ENCODE data around the gene USF1.

USF1 gene, protein sequence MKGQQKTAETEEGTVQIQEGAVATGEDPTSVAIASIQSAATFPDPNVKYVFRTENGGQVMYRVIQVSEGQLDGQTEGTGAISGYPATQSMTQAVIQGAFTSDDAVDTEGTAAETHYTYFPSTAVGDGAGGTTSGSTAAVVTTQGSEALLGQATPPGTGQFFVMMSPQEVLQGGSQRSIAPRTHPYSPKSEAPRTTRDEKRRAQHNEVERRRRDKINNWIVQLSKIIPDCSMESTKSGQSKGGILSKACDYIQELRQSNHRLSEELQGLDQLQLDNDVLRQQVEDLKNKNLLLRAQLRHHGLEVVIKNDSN

DNA sequence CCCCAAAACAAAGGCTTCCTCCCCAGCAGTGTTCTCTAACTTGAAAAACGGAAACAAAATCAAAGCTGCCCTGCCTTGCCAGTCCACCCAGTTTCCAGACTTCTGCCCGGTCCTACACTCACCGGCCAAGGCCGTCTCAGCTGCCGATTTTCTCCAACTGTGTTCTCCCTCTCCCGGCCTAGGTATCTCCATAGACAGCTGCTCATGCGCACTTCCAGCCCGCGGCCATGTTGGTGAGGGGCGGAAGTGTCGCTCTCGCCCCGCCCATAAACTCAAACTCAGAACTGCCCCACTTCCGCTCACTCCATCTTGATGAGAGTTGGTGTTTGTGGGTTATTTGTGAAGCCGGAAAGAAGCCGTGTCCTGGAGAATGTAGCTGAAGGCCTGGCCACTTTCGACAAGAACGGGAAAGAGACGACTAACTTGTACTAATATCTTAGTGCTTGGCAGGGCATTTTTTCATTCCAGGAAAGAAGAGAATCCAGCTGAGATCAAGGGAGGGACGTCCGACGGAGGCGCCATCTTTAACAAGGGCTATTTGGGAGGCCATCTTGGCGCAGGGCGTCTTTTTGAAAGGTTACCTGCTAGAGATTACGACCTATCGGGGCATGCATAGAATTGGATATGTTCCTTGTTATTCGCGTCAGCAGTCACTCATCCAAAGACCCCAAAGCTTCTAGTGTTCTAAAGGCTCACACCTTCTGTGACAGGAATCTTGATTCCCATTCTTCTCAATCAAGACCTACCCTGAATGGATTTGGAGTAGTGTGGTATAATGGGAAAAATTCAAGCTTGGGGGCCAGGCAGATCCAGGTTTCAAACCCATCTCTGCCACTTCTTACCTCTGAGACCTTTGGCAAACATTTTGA, at the start of gene USF1:
Gene USF1 (minus strand): TSS at position 242 of the 869 bp plus-strand sequence. CDS start 2,702 bp downstream, outside the sequence.
- peak; percentile 96 for DNase-seq

DNA sequence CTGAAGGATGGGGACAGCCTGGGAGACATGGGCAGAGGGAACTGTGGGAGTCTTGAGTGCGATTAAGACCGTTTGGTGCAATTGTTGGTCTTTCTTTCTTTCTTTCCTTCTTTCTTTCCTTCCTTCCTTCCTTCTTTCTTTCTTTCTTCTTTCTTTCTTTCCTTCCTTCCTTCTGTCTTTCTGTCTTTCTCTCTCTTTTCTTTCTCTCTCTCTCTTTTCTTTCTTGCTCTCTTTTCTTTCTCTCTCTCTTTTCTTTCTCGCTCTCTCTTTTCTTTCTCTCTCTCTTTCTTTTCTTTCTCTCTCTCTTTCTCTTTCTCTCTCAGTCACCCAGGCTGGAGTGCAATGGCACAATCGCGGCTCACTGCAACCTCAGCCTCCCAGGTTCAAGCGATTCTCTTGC, 49.5 kb upstream of the USF1 start:
- no peak for DNase-seq

DNA sequence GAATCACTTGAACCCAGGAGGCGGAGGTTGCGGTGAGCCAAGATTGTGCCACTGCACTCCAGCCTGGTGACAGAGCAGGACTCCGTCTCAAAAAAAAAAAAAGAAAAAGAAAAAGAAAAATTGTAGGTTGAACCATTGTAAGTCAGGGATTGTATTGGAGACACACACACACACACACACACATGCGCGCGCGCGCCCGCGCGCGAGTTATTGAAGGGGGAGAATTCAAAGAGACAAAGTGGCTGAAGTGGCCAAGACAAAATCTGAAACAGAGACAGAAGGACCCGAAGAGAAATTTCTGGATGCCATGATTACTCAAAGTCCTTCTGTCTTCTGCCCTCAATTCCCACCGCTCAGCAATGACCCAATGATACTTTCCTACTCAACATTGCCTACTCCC, 48.7 kb upstream of the USF1 start:
- DNase-seq: no peak

DNA sequence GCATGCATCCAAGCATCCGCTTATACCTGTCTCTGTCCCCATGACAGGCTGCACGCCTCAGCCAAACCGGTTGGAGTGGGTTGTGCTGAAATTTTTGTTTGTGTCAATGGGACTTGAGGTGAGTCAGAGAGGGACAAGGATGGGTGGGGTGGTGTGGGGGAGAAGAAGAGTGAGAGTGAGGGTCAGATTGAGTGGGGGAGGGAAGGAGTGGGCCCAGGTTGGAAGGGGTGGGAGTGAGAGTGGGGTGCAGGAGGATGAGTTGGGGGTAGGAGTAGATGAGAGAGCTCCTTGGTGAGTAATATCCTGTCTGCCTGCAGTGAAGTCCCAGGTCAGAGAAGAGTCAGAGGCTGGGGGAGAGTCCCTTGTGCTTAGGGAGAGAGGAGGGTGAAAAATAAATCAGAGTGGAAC, 46.8 kb upstream of the USF1 start:
- DNase-seq: no peak

DNA sequence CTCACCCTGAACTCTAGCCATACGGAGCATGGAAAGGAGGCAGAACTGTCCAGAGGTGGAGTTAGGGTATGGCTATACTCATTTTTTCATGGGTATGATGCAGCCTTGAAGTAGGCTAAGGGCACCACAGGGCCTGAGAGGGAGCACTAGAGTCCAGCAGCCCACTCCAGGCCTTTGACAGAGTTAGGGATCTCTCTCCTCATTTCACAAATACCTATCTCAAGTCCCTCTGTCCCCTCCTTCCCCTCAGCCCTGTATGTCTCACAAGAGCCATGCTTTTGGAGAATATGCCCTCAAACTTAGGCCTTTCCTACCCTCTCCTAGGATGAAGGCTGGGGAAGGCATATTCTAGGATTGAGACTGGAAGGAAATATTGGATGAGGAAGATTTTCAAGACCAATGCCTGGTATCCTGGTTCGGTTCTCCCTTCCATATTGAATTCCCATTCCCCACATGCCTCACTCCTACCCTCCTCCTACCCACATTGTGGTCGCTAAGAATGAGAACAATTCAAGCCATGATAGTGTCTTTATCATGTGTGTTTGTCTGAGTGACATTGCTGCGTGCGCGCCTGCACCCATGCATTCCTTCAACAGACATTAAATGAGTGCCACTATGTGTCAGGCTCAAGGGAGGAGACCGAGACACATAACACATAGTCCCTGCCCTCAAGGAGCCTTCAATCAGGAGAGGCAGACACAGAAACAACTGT, 46.2 kb upstream of the USF1 start:
- DNase-seq: no peak

DNA sequence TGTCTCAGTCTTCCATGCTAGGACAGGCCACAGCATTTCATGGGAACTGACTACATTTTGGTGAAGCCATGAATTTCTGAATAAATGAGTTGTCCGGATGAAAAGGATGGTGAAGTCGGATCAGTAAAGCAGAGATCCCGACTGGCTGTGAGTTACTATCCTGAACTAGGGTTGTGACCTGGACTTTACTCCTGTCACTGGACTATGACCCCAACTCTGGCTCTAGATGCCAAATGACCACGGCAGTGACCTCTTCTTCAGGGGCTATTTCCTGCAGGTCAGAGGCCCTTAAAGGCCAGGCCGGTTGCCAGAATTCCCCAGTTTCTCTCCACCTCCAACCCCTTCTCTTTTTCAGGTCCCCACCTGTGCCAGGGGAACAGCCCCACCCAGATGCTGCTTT, 45.3 kb upstream of the USF1 start:
- DNase-seq: no peak

DNA sequence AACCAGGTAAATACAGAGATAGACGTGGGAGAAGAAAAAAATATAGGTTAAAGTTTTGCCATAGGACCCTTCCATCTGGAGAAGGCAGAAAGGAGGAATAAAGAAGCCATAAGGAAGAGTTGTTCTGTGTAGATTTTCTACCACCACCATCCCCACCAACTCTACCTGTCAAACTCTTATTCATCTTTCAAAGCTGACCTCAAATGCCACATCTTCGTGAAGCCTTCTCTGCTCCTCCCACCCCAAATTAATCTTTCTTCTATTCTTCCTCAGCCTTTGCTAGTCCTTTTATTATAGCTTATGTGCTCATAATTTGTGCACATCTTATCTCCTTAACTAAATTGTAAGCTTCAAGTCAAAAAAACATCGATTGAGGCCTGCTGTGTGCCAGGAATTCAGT, 44.8 kb upstream of the USF1 start:
- DNase-seq: no peak

DNA sequence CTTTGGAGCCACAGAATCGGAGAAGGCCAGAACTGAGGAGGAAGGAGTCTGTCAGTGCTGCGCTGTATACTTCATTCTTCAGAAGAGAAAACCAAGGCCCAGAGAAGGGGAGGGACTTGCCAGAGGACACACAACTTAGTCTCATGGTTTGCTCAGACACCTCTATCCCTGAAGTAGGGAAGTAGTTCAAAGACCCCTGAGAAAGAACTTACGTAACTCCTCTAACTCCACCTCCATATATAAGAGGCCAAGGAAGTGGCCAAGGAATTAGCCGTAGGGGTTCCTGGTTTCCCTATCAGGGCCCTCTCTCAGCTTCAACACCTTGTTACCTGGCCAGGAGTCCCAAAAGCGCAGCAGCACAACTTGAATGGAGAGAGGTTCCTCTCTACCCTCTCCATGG, 44.2 kb upstream of the USF1 start:
- no peak for DNase-seq

DNA sequence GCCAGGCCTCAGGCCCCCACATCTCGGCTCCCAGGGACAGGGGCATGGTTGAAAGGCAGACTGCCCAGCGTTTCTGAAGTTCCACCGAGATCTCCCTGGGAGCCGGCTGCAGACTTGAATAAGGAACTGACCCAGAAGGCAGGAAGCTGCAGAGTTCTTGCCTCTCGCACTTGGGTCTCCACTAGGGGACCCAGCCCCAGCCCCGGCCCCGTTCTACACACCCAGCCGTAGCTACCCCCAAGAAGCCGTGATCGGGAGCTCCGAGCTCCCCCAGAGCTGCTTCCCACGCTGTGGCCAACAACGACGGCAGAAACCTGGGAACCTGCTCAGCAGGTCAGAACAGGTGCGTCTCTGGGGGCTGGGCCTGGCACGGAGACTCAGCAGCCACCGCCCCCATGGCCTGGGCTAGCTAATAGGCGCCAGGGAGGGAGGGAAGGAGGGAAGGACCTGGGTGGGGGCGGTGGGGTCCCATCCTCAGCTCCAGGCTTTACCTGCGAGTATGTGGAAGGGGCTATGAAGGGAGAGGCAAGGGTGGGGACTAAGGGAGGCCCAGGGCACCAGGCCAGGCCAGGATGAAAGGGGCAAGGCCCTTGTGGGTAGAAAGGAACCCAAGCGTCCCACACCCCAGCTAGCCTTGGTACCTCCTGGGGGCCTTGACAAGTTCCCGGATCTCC, 43.6 kb upstream of the USF1 start, which contains the start of gene NECTIN4:
Gene NECTIN4 (minus strand): TSS at position 308 of the 674 bp plus-strand sequence. CDS start 262 bp downstream, at position 46.
- DNase-seq: no peak

DNA sequence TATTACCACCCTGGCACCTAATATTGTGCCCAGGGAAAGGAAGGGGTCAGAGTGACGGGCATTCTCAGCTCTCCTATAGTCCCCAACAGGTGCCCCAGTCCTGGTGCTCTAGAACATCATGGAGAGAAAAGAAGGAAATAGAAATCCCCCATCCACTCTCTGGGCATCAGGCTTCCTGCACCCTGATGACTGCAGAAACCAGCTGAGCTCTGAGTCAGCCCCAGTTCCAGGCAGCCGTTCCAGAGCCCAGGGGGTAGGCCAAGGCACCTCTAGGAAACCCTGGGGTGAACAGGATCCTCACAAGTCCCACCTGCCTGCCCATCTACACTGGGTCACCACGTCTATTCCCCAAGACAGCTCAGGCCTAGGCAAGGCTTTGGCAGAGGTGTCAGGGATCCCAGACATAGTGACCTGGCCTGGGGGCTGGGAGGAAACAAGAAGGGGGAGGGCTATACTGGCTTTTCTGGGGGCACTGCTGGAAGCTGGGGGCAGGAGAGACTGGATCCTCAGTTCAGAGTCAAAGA, 42.9 kb upstream of the USF1 start:
- no peak for DNase-seq

DNA sequence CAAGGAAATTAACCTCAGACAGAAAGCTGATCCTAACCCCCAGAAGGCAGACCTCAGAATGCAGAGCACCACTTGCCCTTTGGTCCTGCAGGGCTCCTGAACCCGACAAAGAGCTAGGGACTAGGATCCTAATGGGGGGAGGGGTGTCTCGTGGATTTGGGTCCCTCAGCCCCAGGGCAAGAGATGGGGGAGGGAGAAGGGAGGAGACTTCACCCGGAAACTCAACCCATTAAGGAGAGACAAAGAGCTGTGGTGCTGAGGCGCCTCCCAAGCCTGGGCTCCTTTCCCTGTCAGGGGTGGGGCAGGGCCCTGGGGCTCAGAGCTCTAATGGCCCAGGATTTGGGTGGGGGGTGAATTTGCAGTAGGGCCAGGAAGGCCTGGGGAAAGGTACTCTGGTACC, 40.7 kb upstream of the USF1 start:
- DNase-seq: no peak

DNA sequence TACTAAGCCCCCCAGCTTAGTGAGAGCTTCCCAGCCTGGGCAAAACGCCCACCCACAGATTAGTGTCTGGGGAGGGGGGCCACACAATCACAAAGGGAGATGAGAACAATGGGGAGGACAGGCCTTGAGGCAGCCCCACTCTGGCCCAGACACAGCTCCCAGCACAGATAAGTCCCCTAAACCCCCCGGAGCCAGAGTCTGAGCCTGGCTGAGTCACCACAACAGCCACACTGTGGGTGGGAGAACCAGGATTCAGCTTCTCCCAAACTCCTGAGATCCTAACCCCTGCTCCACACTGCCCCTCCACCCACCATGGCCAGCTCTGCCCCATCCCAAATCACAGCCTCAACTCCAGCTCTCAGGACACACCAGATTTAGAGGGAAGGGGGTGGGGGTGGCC, 39.4 kb upstream of the USF1 start:
- DNase-seq: no peak

DNA sequence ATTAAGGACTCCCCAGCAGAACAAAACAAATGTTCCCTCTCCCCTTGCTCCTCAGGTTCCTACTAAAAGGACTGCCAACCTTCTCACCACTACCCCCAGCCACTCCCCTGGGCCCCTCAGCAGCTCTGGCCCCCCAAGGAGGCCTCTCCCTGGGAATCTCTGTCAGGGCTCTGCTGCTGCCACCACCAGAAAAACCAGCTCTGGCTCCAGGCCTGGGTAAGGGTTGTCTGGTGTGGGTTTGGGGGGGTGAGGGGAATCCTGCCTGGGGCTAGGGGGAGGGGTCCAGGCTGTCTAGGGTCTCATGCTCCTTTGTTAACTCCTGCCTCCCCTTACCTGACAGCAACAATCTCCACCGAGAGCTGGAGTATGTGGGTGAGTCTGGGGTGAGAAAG, 38.8 kb upstream of the USF1 start:
- DNase-seq: no peak

DNA sequence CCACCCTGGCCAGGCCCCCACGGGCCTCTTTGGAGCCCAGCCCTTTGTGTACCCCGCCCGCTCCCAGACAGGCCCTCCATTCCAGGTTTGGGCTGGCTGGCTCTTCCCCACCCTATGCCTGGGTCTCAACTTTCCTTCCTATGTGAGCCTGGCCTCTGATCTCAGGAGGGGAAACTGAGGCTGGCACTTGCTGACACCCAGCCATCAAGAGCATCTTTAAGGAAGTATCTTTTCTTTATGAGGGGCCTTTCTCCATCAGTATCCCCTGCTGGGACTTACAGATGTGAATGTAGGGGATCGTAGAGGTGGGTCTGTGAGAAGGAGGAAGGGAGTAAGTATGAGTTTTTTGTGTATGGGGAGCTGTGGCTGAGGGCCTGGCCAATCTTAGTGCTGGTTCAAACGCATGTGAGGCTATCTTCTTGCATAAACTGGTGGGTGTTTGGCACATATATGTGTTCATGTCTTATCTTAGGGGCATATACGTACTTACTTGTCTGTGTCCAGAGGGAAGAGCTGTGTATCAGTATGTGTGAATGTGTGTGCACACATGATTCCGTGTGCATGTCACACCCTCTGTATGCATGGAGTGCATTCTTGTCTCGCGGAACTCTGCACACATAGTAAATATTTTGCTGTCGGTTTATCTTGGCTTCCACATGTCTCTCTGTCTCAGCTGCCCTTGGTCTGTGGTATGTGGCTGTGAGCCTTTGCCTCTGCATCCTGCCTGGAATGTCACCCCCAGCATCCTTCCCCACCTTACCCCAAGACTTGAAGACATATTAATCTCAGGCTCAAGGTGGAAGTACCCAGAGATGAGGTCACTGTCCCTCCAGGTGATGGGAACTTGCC, 38.2 kb upstream of the USF1 start:
- DNase-seq: no peak

DNA sequence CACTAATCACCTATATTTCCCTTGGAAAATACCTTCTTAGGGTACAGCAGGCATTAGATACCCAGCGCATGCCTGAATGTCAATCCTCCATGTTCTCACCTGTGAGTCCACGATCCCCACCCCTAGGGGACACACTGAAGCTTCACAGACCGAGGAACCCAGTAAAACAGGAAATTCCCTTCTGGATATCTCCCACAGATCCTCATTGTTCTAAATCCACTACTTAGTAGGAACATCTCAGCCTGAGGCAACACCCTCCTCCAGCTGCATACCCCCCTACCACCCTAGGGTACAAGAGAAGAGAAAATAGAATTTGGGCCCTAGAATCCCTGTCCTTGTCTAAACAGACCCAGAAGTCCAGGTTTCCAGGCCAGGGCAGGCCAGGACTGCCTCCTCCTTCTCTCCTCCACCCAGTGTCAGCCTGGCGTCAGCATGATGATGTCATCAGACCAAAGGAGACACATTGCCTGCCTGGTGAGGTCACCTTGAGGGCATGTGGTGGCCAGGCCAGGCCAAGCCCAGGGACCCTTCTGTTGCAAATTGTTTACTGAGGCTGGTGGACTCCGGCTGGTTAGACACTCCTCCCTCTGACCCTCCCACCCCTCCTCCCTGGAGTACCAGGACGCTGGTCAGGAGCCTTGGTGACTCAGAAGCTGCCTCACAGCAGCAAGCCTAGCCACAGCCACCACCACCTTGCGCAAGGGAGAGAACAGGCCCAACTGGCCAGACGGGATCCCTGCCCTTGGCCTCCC, 37.4 kb upstream of the USF1 start:
- peak; percentile 26 for DNase-seq

DNA sequence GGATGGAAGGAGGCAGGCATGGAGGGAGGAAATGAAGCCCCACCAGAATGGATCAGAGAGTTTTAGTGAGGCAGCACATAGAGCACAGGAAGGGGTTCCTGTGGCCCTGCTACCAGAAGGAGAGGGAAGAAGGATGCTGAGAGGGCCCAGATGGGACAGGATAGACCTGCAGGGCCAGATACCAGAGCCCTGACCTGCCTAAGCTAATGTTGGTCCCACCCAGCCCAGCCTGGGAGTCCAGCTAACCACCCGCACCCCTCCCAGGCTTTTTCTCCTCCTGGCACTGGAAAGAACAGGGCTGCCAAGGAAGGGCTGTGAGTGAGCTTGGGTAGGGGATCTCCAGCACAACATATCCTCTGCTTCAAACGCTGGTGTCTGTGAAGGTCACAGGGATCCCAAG, 36.7 kb upstream of the USF1 start:
- DNase-seq: no peak

DNA sequence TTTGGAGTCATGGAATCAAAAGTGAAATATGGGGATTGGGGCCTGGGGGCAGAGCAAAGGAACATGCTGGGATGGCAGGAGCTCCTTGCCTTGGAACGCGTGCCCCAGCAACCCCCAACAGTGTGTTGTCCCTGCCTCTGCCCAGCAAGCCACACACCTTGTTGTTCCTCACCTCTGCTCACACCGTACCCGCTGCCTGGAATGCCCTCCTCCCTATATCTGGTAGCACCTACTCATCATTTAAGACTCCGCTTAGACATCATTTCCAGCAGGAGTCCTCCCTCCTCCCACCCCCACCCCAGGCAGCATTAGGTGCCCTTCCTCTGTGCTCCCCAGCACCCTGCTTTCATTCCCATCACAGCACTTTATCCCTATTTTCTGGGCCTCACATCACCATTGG, 35.7 kb upstream of the USF1 start:
- no peak for DNase-seq

DNA sequence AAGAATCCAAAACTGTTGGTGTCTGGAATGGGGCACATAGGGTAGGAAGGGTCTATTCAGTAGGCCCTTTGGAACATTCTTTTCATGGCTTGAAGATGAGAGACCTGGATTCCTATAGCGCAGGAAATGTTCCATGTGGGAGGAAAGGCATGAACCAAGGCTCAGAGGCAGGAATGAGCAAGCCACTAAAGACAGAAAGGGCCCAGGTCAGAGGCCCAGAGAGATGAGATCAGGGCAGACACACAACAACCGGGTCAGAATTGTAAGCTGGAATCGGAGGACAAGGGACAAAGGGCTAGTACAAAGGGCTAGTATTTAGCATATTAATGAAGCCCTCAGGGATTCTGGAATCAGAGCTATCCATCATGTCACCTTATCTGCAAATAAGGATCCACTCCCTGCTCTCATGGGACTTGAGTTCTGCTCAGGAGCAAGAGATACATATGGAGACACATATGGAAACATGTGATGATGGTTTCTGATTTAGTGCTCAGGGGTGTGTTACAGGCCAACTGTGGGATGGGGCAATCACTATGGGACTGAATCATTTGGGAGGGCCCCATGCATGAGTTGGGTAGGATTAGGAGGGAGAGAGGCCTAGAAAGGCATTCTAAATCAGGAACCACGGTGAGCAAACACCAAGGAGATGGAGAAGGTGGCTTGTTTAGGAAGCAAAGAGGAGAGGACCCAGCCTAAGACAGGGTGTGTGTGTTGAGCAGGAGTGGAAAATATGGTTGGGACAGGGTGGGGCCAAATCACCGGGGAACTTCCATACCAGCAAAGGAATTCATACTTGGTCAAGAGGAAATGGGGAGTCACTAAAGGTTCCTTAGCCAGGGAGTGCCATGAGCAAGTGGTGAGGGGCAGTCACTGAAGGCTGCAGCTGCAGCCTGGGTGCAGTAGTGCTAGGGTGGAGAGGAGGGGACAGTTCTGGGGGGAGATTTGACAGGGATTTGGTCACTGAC, 34.9 kb upstream of the USF1 start:
- DNase-seq: no peak

DNA sequence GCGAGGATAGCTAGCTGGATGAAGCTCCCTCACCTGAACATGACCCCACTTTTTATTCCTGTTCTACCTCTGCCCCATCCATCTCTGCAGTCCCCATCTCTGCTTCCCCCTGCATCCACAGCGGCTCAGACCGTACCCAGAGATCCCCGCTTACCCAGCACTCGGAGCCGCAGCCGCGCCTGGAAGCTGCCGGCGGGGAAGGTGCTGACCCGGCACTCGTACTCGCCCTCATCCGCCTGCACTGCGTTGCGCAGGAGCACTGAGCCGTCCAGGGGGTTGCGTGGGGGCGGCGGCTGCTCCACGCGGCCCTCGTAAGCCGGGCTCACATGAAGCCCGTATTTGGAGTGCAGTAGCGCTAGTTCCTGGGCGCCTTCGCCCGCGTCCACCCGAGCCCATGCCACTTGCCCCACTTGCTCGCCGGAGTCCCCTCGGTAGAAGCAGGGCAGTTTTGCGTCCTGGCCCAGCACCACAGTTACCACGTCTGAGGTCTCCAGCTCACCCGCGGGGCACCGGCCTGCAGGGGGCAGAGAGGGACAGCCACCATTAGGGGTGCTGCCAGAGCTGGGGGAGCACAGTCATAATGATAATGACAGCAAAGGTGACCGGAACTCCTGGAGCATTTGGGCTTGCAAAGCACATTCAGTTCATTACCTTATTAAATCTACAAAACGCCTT, 33.8 kb upstream of the USF1 start:
- DNase-seq: no peak
